Breast epithelium (tissue), 4 donors: ENCODE results near the gene CLMN. TPM values are rescaled to one million over a fixed set of nuclear protein-coding genes. Genes with fewer than 3 reads are reported as not detected.

ENCODE experiments used
- DNase-seq, 2 donors: peaks; one replicate each; pipeline ENCODE4 v3.0.0-alpha.2; 2019; ENCODE audit warnings: low spot score in 2 of 2
- H3K27ac ChIP-seq, 2 donors: fragments of 200-600 bp; sonication (generic) in 1 of 2; one replicate each; pipeline ENCODE4 v1.5.1; 2016 to 2019; ENCODE audit warnings: mild to moderate bottlenecking in 1 of 2
- H3K27me3 ChIP-seq, 2 donors: fragments of 200-600 bp; sonication (generic) in 1 of 2; one replicate each; pipeline versions ENCODE4 v1.5.1 to v1.6.0; 2017 to 2019; ENCODE audit warnings: control low read depth in 1 of 2, mild to moderate bottlenecking in 1 of 2
- H3K36me3 ChIP-seq: fragments of 200-600 bp; one replicate; pipeline ENCODE4 v1.5.1; 2019
- H3K4me1 ChIP-seq, 2 donors: fragments of 200-600 bp; sonication (generic); one replicate each; pipeline ENCODE4 v1.5.1; 2016 to 2019; ENCODE audit warnings: control low read depth in 1 of 2
- H3K4me3 ChIP-seq, 3 donors: fragments of 200-600 bp; sonication (generic); 1 replicate in 2 of 3; 2 replicates in 1 of 3; pipeline ENCODE4 v1.5.1; 2016 to 2019; ENCODE audit warnings: mild to moderate bottlenecking in 3 of 3, moderate library complexity in 2 of 3
- H3K9me3 ChIP-seq, 2 donors: fragments of 200-600 bp; sonication (generic) in 1 of 2; one replicate each; pipeline ENCODE4 v1.5.1; 2016 to 2019; ENCODE audit warnings: control low read depth in 1 of 2
- CTCF ChIP-seq, 3 donors: fragments of 450-650 bp; IDR thresholded peaks; one replicate each; pipeline ENCODE4 v1.5.1; 2016 to 2017; ENCODE audit warnings: antibody characterized with exemption in 3 of 3, mild to moderate bottlenecking in 3 of 3, moderate library complexity in 3 of 3
- POLR2A ChIP-seq: fragments of 450-650 bp; IDR thresholded peaks from one replicate; pipeline ENCODE4 v1.6.1; 2016; ENCODE audit warnings: antibody characterized with exemption, mild to moderate bottlenecking, moderate library complexity
- POLR2AphosphoS5 ChIP-seq, 3 donors: sonication (generic); formaldehyde crosslinking; IDR thresholded peaks; one replicate each; pipeline ENCODE4 v1.6.1; 2017; ENCODE audit warnings: antibody characterized with exemption in 3 of 3
- intact Hi-C: fragments of 100-400 bp; cut with DNase I; formaldehyde crosslinking; loops from one replicate; pipeline ENCODE4 v1.15.1; 2023; ENCODE audit warnings: low total_unique reads
- total RNA-seq, 3 donors: library from RNA; depleted of rRNA; stranded (reverse); fragments of >200 nt; gene quantifications; one replicate each; pipeline ENCODE4 v1.1.0, GENCODE V29; 2016

CLMN gene
- total RNA-seq, 3 donors from 2014 or later: 23.7 to 73.6 (median 48.5) TPM

GRCh38 chr14:95352481-95352880 is 32.8 kb upstream of the CLMN start:
- TF ChIP-seq CTCF (IDR thresholded peaks at IDR 0.05): no peak
- no peak for TF ChIP-seq POLR2A
- TF ChIP-seq POLR2AphosphoS5 (IDR thresholded peaks at IDR 0.05): no peak
- DNase-seq: peak in 1 of 2 donors; percentile 5
- intact Hi-C loops: no loop called here
- Histone ChIP-seq H3K27me3 (no peaks in the 10 kb centered on the region), H3K4me3 (no peak overlapping the region), H3K9me3 (peaks cover 4 to 12% of the 10 kb centered on the region in 2 donors), H3K36me3 (no peaks in the 10 kb centered on the region), H3K27ac (no peak overlapping the region), H3K4me1 (no peaks in the 10 kb centered on the region)

GRCh38 chr14:95349241-95349640 is 29.5 kb upstream of the CLMN start:
- H3K4me1 ChIP-seq: no peaks in the 10 kb centered on the region
- H3K27me3 ChIP-seq: no peaks in the 10 kb centered on the region
- no peak for TF ChIP-seq POLR2A
- no peak for TF ChIP-seq POLR2AphosphoS5 (IDR thresholded peaks at IDR 0.05)
- TF ChIP-seq CTCF (IDR thresholded peaks at IDR 0.05): no peak
- H3K36me3 ChIP-seq: no peaks in the 10 kb centered on the region
- no peak overlapping the region for H3K4me3 ChIP-seq
- intact Hi-C loops: no loop called here
- DNase-seq: no peak
- no peak overlapping the region for H3K27ac ChIP-seq
- H3K9me3 ChIP-seq: peaks cover 0 to 4% of the 10 kb centered on the region in 2 donors

GRCh38 chr14:95348395-95349080 is 28.8 kb upstream of the CLMN start:
- no peaks in the 10 kb centered on the region for H3K4me1 ChIP-seq
- no peak overlapping the region for H3K4me3 ChIP-seq
- H3K27ac ChIP-seq: no peak overlapping the region
- H3K36me3 ChIP-seq: no peaks in the 10 kb centered on the region
- intact Hi-C loops: no loop called here
- no peaks in the 10 kb centered on the region for H3K27me3 ChIP-seq
- H3K9me3 ChIP-seq: no peaks in the 10 kb centered on the region
- no peak for DNase-seq
- TF ChIP-seq POLR2AphosphoS5 (IDR thresholded peaks at IDR 0.05) (no peak), CTCF (IDR thresholded peaks at IDR 0.05) (no peak), POLR2A (no peak)

GRCh38 chr14:95346820-95347219 is 27.1 kb upstream of the CLMN start:
- no peaks in the 10 kb centered on the region for H3K9me3 ChIP-seq
- H3K4me3 ChIP-seq: no peak overlapping the region
- peak in 1 of 2 donors; percentile 10 for DNase-seq
- no peaks in the 10 kb centered on the region for H3K4me1 ChIP-seq
- TF ChIP-seq POLR2A: no peak
- no peak for TF ChIP-seq CTCF (IDR thresholded peaks at IDR 0.05)
- TF ChIP-seq POLR2AphosphoS5 (IDR thresholded peaks at IDR 0.05): no peak
- no peaks in the 10 kb centered on the region for H3K27me3 ChIP-seq
- H3K27ac ChIP-seq: no peak overlapping the region
- no peaks in the 10 kb centered on the region for H3K36me3 ChIP-seq
- intact Hi-C loops: no loop called here

- intact Hi-C loops: no loop called here
- no peak for DNase-seq
- Histone ChIP-seq H3K9me3 (no peaks in the 10 kb centered on the region), H3K27ac (no peak overlapping the region), H3K36me3 (no peaks in the 10 kb centered on the region), H3K27me3 (no peaks in the 10 kb centered on the region), H3K4me1 (peaks cover 0 to under 1% of the 10 kb centered on the region in 2 donors), H3K4me3 (no peak overlapping the region)
- TF ChIP-seq POLR2A: no peak
- TF ChIP-seq POLR2AphosphoS5 (IDR thresholded peaks at IDR 0.05): no peak
- no peak for TF ChIP-seq CTCF (IDR thresholded peaks at IDR 0.05)
These were observed 26.6 kb upstream of the CLMN start for GRCh38 chr14:95346266-95346665.
